HG02970 (cell line): ENCODE data around the gene PALMD.

Source experiments
- ATAC-seq: cut with Tn5 transposase; IDR thresholded peaks from one replicate; pipeline ENCODE4 v1.9.1; 2021; ENCODE audit warnings: mild to moderate bottlenecking, moderate library complexity, moderate number of reproducible peaks; ENCODE audit not compliant: unreplicated experiment, low FRiP score

PALMD gene

GRCh38 chr1:99629164-99629563, 16.7 kb upstream of the PALMD start:
- ATAC-seq: no peak

GRCh38 chr1:99634971-99635624, 10.8 kb upstream of the PALMD start:
- no peak for ATAC-seq

- no peak for ATAC-seq
These were observed 10.2 kb upstream of the PALMD start for GRCh38 chr1:99635664-99636063.

GRCh38 chr1:99636647-99637175, 9.2 kb upstream of the PALMD start:
- no peak for ATAC-seq

GRCh38 chr1:99638853-99639252, 7.1 kb upstream of the PALMD start:
- ATAC-seq: no peak

GRCh38 chr1:99639408-99639807, 6.5 kb upstream of the PALMD start:
- no peak for ATAC-seq

- no peak for ATAC-seq
These were observed 6.0 kb upstream of the PALMD start for GRCh38 chr1:99639945-99640344.

- ATAC-seq: no peak
These were observed 5.2 kb upstream of the PALMD start for GRCh38 chr1:99640672-99641071.

GRCh38 chr1:99641558-99641957, 4.4 kb upstream of the PALMD start:
- no peak for ATAC-seq

- no peak for ATAC-seq
These were observed 3.9 kb upstream of the PALMD start for GRCh38 chr1:99642053-99642452.

- no peak for ATAC-seq
These were observed 2.7 kb upstream of the PALMD start for GRCh38 chr1:99643021-99643779.

GRCh38 chr1:99644279-99645004, 1.5 kb upstream of the PALMD start:
- ATAC-seq: no peak

GRCh38 chr1:99645203-99645602, 710 bp upstream of the PALMD start:
- ATAC-seq: no peak

- ATAC-seq: no peak
These were observed 955 bp downstream of the PALMD start for GRCh38 chr1:99646868-99647267.

GRCh38 chr1:99647490-99647889, 1.6 kb downstream of the PALMD start:
- ATAC-seq: no peak

GRCh38 chr1:99648107-99648506, 2.2 kb downstream of the PALMD start:
- ATAC-seq: no peak

- no peak for ATAC-seq
These were observed 4.1 kb downstream of the PALMD start for GRCh38 chr1:99650030-99650429.

GRCh38 chr1:99650773-99651437, 5.0 kb downstream of the PALMD start:
- no peak for ATAC-seq

- no peak for ATAC-seq
These were observed 7.0 kb downstream of the PALMD start for GRCh38 chr1:99652881-99653281.

GRCh38 chr1:99655376-99655775, 9.5 kb downstream of the PALMD start:
- no peak for ATAC-seq

- no peak for ATAC-seq
These were observed 10.8 kb downstream of the PALMD start for GRCh38 chr1:99656701-99657100.
